ENCODE data around the gene MACO1.

DNA sequence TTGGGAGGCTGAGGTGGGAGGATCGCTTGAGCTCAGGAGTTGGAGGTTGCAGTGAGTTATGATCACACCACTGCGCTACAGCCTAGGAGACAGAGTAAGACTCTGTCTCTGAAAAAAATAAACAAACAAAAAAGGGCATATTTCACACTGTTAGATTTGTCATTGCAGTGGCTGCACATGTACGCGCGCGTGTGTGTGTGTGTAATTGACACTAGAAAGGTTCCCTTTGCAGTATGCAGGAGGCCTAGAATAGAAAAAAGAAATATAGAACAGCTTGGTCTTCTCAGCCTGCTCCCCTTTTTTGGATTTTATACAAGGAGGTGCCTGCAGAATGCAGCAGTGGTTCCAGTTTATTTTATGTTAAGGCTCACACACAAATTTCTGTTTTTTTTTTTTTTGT lies 8.6 kb downstream of the MACO1 start:
- no peak for TF ChIP-seq EZH2 (IDR thresholded peaks at IDR 0.05; ENCODE audit: insufficient read depth, poor library complexity, severe bottlenecking)
- TF ChIP-seq EZH2phosphoT487 (IDR thresholded peaks at IDR 0.05; ENCODE audit: insufficient read depth, low read depth): no peak

Measured in GM23248 (cell line).